ENCODE results near the gene CDH7.

Gene CDH7

DNA sequence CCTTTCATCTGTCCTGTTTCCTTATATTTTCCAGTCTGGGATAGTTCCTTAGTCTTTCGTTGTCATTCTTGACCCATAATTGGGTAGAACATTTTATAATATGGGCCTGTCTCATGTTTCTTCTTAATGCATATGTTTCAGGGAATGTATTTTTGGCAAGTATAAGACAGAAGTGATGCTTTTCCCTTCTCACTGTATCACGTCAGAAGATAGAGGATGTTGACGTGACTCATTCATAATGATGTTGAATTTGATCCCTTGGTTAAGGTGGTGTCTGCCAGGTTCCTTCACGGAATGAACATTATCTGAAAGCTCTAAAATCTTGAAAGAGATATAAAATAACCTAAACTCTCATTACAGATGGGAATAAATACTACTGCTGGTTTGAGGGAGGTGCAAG is 18.8 kb downstream of the CDH7 start:
- DNase-seq: no peak

DNA sequence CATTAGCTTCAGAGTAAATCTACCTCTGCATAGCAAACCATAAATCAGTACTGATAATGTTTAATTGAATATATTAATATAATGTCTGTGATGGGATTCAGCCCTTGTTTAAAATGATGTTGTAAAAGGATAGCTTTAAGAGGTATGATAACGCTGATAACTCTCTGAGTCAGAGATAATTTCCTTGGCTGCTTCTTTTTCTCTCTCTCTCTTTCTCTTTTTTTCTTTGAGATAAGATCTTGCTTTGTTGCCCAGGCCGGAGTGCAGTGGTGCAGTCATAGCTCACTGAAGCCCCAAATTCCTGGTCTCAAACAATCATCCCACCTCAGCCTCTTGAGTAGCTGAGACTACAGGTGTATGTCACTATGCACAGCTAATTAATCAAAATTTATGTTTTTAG is 35.7 kb downstream of the CDH7 start:
- no peak for DNase-seq

DNA sequence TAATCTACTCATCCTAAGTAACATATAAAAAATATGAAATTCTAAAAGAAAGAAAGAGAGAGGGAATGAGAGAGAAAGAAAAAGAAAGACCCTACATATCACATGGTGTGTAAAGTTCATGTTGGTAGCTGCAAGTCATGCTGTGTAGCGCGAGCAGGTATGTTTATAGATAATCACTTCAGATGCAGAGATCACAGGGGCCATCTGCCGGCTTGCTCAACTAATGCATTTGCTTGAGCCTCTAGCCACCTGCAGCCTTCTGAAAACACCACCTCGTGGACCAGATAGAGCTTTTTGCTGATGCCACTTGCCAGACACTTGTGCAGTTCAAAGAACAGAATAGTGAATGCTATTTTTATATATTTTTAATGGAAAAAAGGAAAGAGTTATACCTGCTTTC is 37.6 kb downstream of the CDH7 start:
- no peak for DNase-seq

DNA sequence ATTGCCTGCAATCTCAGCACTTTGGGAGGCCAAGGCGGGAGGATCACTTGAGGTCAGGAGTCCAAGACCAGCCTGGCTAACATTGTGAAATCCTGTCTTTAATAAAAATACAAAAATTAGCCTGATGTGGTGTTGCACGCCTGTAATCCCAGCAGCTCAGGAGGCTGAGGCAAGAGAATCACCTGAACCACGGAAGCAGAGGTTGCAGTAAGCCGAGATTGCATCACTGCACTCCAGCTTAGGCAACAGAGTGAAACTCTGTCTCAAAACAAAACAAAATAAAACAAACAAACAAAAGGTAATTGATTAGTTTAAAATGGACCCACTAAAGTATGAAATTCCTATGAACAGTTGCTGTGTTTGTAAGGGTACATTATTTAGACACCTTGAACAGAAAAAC is 39.8 kb downstream of the CDH7 start:
- no peak for DNase-seq

DNA sequence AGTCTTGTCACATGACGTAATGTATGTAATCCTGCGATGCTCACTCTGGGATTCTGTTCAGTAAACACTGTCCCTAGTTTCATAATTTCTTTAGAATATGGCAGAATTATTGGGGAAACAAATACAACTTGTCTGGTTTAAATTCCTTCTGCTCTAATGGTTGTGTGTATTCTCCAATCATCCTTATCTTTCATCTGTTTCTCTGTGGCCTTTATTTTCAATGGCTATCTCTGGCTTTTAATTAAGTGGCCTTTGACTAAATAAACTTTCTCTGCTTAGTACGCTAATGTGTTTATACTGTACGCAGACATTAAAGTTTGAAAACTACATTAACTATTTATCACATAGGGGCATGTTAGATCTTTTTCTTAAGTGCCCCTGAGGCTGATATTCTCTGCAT is 40.9 kb downstream of the CDH7 start:
- DNase-seq: no peak

DNA sequence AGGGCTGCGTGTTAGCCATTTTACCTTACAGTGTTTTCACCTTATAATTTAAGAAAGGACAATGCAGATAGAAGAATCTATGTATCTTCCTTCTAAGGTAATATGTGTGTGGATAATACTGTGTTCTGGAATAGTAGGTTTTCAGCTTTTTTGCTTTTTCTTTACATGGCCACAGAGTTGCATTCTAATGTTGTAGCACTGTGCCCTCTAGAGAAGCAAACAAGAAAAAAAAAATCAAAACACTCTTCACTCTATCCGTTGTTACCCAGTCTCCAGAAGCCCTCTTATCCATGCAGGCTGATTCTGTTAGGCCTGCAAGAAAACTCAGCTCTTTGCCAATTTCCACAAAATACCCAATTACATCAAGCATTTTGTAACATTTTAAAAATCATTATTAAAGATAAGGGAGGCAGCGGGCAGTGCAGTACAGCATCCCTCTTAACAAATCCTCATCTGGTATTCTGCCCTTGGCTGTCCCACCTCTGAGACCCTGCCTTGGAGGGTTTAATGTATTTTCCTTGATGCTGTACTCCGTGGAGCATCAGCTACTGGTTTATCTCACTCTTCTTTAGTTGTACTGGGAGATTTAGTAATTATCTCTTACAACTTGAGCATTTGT is 41.8 kb downstream of the CDH7 start:
- DNase-seq: no peak

DNA sequence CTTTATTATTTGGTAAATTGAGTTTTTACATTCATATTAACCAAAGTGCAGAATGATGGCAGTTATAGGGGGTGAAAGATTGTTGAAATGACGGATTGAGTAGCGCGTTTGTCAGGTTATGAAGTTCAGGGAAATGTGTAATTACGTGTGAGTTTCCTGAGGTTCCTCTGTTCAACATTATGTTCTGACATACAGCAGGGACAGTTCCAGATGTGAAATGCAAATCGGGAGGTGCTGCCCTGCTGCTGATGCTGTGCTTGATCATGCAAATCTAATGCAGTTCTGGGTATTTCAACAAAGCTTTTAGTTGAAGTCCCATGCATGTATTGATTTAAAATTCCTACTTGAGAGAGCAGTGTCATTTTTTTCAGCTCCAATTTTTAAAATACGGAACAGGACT is 57.9 kb downstream of the CDH7 start:
- DNase-seq: no peak

DNA sequence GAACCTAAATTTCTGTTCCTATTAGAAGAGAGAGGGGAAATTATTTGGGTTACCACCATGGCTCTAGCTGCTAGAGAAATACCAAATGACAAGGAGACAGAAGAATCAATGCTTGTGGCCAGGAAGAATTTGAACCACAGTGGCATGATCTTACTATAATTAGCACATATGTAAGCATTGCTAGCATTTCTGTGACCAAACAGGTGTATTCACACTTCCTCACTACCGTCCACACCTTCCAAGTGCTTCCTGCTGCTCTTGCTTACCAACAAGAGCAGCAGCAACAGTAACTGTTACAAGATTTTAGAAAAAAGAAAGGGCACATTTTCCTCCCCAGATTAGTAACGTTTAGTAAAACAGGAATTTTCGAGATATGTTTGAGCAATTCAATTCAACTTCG is 60.5 kb downstream of the CDH7 start:
- no peak for DNase-seq

DNA sequence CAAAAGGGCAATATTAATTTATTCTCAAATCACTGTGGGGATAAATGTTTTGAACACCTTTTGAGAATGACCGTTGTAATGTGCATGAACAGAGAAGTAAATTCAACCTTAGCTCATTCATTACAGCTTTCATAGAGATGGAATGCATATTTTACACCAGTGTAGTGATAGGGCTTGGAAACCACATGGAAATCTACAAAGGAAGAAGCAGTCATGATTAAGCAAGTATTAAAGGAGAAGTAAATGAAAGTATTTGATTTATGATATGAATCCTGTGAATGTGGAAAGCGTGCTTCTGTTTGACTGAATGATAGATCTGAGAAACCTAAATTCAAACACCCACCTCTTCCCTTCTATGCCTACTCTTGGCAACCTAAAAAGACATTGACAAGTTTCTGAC is 64.7 kb downstream of the CDH7 start:
- DNase-seq: no peak

DNA sequence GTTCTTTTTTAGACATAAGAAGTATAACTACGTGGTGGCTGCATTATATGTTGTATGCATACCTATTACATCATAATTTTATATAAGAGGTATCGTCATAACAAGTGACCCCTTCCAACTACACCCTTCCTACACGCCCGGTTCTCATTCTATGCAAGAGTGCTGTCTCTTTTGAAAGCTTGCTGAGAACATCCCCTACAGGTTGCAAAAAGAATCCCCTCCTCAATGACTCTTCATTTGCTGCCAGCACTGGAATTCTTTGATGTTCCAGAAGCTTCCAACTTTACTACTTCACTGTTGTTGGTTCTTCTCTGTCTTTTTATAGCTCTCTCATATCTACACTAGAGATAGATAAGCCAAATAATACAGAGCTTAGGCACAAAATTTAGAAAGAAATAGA is 66.4 kb downstream of the CDH7 start:
- no peak for DNase-seq

DNA sequence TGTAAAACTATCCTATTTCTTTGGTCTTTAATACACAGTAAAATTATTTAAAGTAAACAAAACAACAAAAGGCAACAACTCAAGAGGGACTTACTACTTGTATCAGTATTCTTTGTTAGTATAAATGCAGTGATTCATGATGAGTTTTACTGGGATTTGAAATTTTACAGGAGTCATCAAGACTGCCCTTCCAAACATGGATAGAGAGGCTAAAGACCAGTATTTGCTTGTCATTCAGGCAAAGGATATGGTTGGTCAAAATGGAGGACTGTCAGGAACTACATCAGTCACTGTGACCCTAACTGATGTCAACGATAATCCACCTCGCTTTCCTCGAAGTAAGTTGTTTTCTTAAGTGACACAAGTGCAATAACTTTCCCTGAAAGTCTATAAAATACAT is 71.1 kb downstream of the CDH7 start:
- no peak for DNase-seq

DNA sequence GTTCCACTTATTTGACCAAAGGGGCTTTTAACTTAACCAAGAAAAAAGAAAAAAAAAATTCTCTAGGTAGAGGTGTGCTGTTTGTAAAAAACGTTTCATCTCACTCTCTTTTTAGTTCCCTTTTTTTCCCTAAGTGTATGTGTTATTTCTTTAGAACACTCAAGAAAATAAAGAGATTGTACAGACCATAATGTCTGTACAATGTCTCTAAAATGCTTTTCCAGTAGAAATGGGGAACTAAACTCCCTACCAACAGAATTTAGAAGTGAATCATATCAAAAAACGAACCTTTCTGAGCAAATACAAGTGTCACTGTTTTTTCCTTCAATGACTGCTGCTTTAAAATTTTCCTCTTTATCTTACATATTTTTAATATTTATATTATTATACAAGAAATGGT is 72.0 kb downstream of the CDH7 start:
- no peak for DNase-seq

DNA sequence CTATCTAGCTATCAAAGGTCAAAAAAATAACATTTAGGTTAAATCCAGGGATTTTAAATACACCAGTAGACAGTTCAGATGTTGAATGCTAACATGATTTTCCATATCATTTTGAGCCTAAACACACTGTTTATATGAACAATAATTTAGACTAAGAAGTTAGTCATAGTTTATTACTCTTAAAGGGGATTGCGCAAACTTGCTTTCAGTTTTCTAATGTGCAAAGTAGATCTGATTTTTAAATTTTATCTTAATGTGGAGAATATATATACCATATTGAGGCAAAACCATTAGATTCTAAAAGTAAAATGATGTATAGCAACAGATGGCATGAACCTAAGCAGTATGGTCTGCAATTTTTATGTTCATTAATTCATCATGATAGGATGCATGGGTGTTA is 76.6 kb downstream of the CDH7 start:
- no peak for DNase-seq

DNA sequence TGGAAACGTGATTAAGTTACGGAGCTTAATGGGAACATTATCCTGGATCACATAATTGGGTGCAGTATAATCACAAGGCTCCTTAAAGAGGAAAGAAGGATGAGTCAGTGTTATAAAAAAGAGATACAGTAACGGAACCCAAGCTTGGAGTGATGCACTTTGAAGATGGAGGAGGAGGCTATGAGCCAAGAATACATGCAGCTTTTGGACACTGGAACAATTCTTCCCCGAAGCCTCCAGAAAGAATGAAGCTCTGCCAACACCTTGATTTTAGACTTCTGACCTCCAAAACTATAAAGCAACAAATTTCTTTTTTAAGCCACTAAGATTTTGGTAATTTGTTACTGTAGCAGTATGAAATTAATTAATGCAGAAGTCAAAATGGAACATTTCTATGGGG is 85.1 kb downstream of the CDH7 start:
- DNase-seq: no peak

DNA sequence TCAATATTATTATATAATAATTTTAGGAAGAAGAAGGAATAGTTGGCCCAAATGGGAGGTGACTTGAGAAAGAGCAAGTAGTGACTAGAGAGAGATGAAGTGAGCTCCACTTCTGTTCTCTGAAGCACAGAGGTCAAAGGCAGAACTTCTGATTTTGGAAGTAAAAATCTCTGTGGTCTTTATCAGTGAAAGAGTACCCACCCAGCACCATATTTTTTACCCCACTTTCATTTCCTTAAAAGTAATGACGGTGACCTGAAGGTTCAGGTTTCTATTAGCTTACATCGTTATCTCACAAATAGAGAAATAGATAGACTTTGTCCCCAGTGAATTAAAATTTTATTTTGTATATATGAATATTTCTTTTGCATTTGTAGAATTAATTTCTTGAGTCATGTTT is 95.3 kb downstream of the CDH7 start:
- no peak for DNase-seq

DNA sequence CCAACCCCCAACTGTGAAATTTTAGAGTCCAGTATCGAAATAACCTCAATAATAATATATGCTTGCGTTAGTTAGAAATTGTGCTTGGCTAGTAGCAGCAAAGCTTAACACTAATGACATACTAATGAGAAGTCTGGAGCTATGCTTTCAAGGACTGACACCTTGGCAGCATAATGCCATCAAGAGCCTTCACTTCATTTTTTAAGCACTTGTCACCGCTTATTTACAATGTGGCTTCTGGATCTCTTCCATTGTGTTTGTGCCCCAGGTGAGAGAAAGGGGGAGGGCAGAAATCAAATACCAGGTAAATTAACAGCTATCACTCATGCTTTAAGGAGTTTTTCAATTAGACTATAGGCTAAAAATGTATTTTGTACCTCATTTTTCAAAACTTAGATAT is 101.5 kb downstream of the CDH7 start:
- no peak for DNase-seq

DNA sequence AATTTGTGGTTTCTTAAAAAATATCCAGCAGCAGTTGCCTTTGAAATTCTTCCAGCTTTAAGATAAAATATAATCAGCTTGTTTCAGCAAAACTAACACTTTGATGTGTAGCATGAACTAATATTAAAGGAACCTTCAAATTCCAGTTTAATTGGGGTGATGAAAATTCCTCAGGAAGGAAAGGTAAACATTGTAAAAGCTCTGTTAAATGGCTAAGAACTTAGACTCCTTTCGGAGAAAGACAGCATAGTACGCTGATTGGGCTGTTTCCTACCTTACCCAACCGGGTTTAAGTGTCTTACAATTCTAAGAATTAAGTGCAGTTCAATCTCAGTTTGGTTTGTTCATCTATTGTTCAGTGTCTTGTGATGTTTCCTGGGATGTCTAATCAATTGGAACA is 108.3 kb downstream of the CDH7 start:
- no peak for DNase-seq

DNA sequence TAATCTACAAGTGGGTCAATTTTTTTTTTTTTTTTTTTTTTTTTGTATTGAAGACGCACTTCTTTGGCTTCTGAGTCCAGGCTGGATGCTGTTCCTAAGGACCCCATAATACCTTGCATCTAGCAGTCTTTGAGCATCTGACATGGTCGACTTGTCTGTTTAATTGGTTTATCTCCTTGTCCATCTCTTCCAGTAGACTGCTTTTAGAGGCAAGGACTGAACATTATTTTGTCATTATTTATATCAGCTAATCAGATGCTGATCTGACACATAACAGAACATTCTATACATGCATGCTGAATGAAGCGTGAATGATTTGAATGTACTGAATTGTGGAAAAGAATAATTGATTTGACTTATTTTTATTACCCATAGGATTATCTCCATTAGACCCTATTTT is 118.7 kb downstream of the CDH7 start:
- DNase-seq: no peak

DNA sequence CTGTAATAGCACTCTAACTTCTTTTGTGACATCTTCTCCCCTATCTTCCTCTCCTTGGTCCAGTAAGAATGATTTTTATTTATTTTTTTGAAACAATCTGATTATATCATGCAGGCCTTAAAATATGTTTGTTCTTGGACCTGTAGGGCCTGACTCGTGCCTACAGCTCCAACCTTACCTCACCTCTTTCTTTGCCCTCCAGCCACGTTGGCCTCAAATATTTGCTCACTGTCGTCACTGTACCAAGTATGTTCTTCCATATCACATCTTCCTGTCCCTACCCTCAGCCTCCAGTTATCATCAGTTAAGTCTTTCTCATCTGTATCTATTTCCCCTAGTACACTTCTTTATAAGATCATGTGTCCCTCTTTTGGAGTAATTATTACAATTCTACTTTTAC is 125.5 kb downstream of the CDH7 start:
- no peak for DNase-seq

DNA sequence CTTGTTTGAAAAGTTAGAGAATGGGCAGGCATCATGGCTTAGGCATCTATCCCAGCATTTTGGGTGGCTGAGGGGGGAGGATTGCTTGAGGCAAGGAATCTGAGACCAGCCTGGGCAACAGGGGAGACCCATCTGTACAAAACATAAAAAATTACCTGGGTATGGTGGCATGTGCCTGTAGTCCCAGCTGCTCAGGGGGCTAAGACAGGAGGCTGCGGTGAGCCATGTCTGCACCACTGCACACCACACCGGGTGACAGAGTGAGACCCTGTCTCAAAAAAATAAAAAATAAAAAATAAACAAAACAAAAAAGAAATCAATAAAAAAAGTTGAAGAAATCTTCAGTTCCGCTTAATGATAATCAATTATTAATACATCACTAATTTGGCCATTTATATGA is 146.5 kb downstream of the CDH7 start:
- no peak for DNase-seq

DNA sequence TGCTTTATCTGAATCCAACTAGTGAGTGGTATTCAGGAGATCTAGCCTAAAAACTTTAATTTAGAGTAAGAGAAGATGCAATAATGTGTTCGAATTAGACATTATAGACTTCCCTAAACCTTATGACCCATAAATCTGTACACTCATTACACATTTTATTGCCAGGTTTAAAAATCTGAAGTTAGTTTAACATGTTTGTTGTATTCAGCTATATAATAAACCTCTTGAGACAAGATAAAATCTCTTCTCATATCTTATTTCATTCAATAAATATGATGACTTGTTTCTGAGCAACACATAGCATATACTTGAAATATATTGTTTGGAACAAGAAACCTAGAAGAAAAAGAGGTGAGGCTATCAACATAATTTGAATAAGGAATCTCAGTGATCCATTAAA is 150.7 kb downstream of the CDH7 start:
- DNase-seq: no peak

DNA sequence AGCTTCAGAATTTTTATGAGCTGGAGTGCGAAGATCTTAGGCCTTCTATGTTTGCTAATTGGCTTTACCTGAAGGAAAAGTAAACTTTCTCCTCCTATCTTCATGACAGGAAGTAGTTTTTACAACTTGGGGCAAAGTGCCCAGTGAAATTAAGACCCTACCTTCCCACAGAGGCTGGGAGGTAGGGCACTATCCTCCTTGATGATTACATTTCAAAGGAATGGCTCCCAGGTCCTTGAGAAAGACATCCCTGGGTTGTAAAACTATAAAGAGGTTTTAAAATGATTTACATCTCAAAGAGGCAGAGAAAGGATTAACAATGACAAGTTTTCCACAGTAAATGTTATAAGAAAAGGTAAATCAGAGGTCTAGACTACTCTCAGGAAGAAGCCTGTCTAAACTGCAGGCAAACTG is 155.8 kb downstream of the CDH7 start:
- no peak for DNase-seq

DNA sequence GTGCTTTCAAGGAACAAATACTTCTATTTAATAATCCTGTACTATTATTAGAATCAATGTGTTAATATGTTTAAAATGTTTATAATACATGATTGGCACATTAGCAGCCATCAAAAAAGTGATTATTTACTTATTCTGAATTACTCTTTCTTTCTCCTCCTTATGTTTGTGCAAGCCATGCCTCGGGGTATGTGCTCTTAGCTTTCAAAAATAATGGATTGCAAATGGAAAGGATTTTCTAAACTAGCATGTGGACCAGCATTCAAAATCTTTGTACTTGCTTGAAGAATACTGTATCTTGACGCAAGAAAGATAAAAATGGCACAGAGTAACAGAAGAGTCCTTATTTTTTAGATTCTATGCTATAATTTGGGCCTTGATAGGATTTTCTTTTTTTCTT is 156.5 kb downstream of the CDH7 start:
- DNase-seq: no peak

DNA sequence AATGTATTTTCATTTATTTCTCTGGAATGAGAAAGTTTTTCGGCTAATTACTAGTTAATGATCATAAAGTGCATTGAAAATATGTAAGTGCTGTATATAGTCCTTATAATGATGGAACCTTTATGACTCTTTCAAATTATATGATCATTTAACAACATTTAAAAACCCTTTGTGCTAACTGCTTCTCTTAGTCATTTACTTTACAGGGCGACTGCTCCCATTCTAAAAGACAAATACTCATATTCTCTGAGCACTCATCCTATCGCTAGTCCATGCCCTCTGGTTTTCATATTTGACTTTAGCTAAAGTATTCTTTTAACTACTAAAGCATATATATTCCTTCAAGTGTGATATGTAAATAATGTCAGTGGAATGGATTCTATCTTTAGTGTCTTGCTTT is 168.2 kb downstream of the CDH7 start:
- no peak for DNase-seq

DNA sequence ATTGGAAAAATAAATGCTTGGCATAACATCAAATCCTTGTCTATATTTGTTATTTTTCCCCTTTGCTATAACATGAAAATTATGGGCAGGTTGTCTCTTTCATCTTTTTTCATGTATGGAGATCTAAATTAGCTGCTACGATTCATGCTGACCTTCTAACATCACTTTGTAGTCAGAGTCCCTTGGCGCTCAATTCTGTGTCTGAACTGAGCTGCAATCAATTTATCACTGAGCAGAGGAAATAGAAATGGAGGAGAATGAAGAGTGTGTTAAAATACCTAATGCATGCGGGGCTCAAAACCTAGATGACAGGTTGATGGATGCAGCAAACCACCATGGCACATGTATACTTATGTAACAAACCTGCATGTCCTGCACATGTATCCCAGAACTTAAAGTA is 168.9 kb downstream of the CDH7 start:
- no peak for DNase-seq

DNA sequence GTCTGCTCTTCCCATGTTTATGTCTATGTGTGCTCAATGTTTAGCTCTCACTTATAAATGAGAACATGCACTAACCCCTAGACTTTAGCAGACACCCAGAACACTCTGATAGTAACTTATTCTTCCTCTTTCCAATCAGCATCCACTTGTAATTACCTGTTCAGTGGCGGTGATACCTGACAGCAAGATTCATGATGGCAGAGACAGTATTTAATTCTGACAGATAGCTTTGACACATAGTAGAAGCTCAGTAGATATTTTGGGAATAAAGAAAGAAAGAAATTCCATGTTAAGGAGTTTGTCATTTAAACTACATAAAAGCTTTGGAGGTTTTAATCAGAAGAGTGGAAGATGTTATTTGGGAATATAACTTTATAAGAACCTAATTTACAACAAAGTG is 171.3 kb downstream of the CDH7 start:
- DNase-seq: no peak

Measured in amniotic stem cell (primary cell).